AG04450 (cell line): ENCODE measurements around the gene CFAP57. TPM values are rescaled to one million over a fixed set of nuclear protein-coding genes. Genes with fewer than 3 reads are reported as not detected.

Experiments
- CTCF ChIA-PET: fragments of 300-600, 350-600 bp; formaldehyde crosslinking; extraction: SDS; loops from one replicate; lab custom pipeline; 2022; ENCODE audit warnings: antibody characterized with exemption, inconsistent platforms; lab: Charles Lee
- POLR2A ChIA-PET: fragments of 350-600 bp; formaldehyde crosslinking; extraction: SDS; loops from one replicate; lab custom pipeline; 2021; ENCODE audit warnings: antibody characterized with exemption, inconsistent platforms; lab: Yijun Ruan, JAX
- DNase-seq: peaks from one replicate; pipeline ENCODE4 v3.0.0-alpha.2; 2011; ENCODE audit warnings: low read depth, low spot score
- H3K27ac ChIP-seq: one replicate; pipeline ENCODE4 v1.5.1; 2012; ENCODE audit warnings: low read depth, low read length, control low read depth
- H3K27me3 ChIP-seq: one replicate; pipeline ENCODE4 v1.6.0; 2012; ENCODE audit warnings: low read length; ENCODE audit not compliant: control insufficient read depth, insufficient read depth
- H3K4me3 ChIP-seq: 2 replicates; pipeline ENCODE4 v1.5.1; 2011; ENCODE audit warnings: mild to moderate bottlenecking, low read depth, low read length, control low read depth
- H3K9me3 ChIP-seq: 2 replicates; pipeline ENCODE4 v1.5.1; 2012; ENCODE audit warnings: low read length; ENCODE audit not compliant: control insufficient read depth, insufficient read depth
- CTCF ChIP-seq: IDR thresholded peaks from 2 replicates; pipeline ENCODE4 v1.5.1; 2011; ENCODE audit warnings: low read depth, low read length, control low read depth, inconsistent platforms
- polyA plus RNA-seq: library from polyadenylated mRNA; depleted of rRNA; stranded (reverse); fragments of >200 nt; gene quantifications from 2 replicates; pipeline ENCODE4 v1.2.3, GENCODE V29; 2011

Gene CFAP57
- polyA plus RNA-seq, 1 experiment = 0.58 TPM

GRCh38 chr1:43234267-43234666 is 62.1 kb downstream of the CFAP57 start:
- Histone ChIP-seq H3K27me3 (no peaks in the 10 kb centered on the region), H3K27ac (no peak overlapping the region), H3K9me3 (no peaks in the 10 kb centered on the region), H3K4me3 (no peak overlapping the region)
- no peak for DNase-seq
- TF ChIP-seq CTCF = no peak
- ChIA-PET CTCF (interaction anchor here (0.9 kb wide), 1 partner anchor 180 kb away, joined by 3 read pairs; no protein-coding TSS in a partner anchor), POLR2A (no interaction called here)

GRCh38 chr1:43235040-43235439 is 62.9 kb downstream of the CFAP57 start:
- H3K9me3 ChIP-seq = no peaks in the 10 kb centered on the region
- DNase-seq = no peak
- no peak for TF ChIP-seq CTCF
- ChIA-PET CTCF (no interaction called here), POLR2A (no interaction called here)
- no peaks in the 10 kb centered on the region for H3K27me3 ChIP-seq
- H3K27ac ChIP-seq = no peak overlapping the region
- no peak overlapping the region for H3K4me3 ChIP-seq

- no peak overlapping the region for H3K4me3 ChIP-seq
- no peaks in the 10 kb centered on the region for H3K27me3 ChIP-seq
- H3K9me3 ChIP-seq = peaks cover under 1% of the 10 kb centered on the region; the same call in 1 of the 2 replicates
- POLR2A ChIA-PET = no interaction called here
- CTCF ChIA-PET = interaction anchor here (0.8 to 0.9 kb wide), 2 partner anchors 179 to 180 kb away, joined by 3 read pairs; no protein-coding TSS in a partner anchor
- DNase-seq = no peak
- H3K27ac ChIP-seq = no peak overlapping the region
- no peak for TF ChIP-seq CTCF
Observed at GRCh38 chr1:43235451-43236121, 63.5 kb downstream of the CFAP57 start.

DNA sequence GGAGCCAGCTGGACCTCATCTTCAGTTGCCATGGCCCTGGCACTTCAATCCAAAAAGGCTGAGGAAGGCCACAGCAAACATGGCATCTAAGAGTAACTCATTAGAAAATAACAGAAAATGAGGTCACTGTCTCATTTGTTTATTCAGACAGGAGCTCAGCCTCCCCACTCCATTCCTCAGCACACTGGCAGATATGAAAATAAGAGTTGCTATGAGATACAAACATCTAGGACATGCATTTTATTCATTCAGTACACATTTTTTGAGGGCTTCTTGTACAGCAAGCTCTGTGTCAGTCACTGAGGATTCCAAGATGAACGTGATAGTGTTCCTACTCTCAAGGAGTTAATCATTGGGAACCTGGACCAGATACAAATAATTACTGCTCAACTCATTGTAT is 65.0 kb downstream of the CFAP57 start:
- POLR2A ChIA-PET = interaction anchor here (0.7 kb wide), 1 partner anchor 170 kb away, joined by 3 read pairs; no protein-coding TSS in a partner anchor
- Histone ChIP-seq H3K27ac (no peak overlapping the region), H3K27me3 (no peaks in the 10 kb centered on the region), H3K9me3 (peaks cover 10% of the 10 kb centered on the region; the same call in 1 of the 2 replicates), H3K4me3 (no peak overlapping the region)
- CTCF ChIA-PET = interaction anchor here (0.9 to 1.3 kb wide), 3 partner anchors 120 to 203 kb away, joined by 3 to 7 read pairs (median 3); no protein-coding TSS in a partner anchor
- no peak for TF ChIP-seq CTCF
- DNase-seq = no peak

DNA sequence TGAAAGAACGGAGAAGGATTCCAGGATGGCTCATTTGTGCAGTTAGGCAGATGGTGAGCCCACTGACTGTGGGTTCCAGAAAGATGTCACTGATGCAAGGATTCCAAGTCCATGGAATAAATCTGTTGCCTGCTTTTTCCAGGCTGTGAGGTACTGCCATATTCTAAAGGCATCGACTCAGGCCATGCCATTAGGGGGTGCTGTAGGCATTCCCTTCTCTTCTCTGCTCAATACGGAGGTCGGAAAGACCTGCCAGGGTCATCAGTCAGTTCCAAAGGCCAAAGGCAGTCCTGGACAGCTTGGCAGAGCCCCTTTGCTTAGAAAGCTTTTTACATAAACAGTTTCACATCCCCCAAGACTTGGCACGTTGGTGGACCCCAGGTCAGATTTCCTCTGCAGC is 66.0 kb downstream of the CFAP57 start:
- Histone ChIP-seq H3K27ac (no peak overlapping the region), H3K4me3 (no peak overlapping the region), H3K9me3 (peaks cover 10% of the 10 kb centered on the region; the same call in 1 of the 2 replicates), H3K27me3 (no peaks in the 10 kb centered on the region)
- peak; percentile 74 for TF ChIP-seq CTCF
- peak; percentile 18 for DNase-seq
- CTCF ChIA-PET = interaction anchor here (0.7 to 2.0 kb wide), 6 partner anchors 43 to 412 kb away, joined by 3 to 8 read pairs (median 3); partner anchors contain the start of genes KDM4A, MED8 and SZT2
- POLR2A ChIA-PET = interaction anchor here (0.6 kb wide), 1 partner anchor 161 kb away, joined by 3 read pairs; no protein-coding TSS in a partner anchor
